ENCODE data around the gene ARHGEF4. TPM values are rescaled to one million over a fixed set of nuclear protein-coding genes. Genes with fewer than 3 reads are reported as not detected.

The ARHGEF4 gene
- total and polyA plus RNA-seq, 9 donors: 6.1 to 15.4 (median 8.3) TPM

DNA sequence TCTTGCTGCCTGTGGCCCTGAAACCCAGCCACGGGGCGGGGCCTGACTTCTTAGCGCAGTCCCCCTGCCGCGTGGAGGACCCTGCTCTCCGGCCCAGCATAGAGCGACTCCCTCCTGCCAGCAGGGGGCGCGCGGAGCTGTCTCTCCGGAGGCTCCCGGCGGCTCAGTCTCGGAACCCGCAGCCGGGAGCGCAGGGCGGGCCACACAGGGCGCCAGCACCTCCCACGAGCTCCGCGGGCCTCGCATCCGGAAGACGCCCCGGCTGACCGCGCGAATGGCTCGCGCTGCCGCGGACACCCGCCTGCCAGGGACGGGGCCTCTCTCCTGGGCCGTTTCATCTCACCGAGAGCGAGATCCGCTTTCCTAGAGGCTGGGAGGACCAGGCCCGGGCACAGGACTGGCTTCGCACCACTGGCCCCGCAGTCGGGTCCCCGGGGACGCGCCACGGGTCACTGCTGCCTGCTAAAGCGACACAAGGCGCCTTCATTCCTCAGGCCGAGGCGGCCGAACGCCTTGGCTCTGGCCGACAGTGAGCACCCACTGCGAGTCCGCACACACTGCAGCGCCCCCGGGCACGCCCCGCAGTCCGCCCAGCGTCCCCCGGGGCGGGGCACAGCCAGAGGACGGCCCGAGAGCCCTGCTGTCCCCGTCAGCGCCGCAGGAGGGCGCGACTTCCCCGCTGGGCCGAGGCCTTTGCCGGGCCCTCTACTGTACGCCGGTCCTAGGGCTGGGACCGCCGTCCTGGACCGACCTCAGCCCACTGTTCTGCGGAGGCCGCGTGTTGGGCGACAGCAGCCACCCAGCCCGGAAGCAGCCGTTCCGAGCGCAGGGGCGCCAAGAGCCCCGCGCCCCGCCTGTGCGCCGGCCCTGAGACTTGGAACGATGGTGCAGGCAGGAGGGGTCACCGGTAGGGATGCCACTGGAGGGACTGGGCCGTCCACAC lies 39.0 kb upstream of the ARHGEF4 start:
- Histone ChIP-seq H3K4me3 (ENCODE audit: low read length) (peak overlapping the region; percentile 79), H3K27ac (ENCODE audit: low read length) (peak overlapping the region; percentile 59), H3K9me3 (replicated peaks; ENCODE audit: control insufficient read depth, low read depth, low read length) (no peaks in the 10 kb centered on the region), H3K27me3 (ENCODE audit: control insufficient read depth, insufficient read depth, low read length) (peaks cover 11% of the 10 kb centered on the region), H3K4me1 (ENCODE audit: control insufficient read depth, insufficient read depth, low read length) (peaks cover 7% of the 10 kb centered on the region), H3K36me3 (ENCODE audit: control insufficient read depth, insufficient read depth, low read length) (no peaks in the 10 kb centered on the region)
- WGBS (ENCODE audit: insufficient coverage): under 1% methylated on average over 96 of the region's 96 CpGs
- DNase-seq: peak; percentile 95

DNA sequence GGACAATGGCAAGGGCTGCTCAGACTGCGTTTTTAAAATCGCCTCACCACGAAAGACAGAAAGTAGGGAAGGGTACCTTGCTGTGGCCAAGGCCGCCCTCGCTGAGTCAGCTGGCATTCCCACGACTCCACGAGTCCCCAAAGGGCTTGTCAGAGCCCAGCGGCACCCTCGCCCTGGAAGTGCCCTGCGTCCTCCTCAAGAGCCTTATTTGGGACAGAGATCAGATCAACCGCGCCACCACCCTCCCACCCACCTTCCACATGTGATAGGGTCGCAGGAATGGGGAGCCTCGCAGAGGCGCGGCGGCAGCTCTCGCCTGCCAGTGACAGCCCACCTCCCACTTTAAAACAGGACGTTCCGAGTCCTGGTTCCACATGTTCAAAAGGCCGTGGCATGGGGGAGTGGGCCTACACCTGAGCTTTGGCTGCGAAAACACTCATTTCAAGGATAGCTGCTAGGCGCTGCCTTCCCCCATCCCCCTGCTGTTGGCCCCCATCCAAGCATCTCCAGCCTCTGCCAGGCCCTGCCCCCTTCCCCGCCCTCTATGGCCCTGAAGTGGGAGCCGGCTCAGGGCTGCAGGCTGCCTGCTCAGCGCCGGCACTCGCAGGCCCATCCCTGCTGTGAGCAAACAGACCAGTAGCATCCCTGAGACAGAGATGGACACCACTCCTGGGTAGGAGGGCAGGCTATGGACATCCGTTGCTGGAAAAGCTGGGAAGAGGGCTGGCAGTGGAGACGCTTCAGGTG lies 38.1 kb upstream of the ARHGEF4 start:
- Histone ChIP-seq H3K4me3 (ENCODE audit: low read length) (peak overlapping the region; percentile 79), H3K9me3 (replicated peaks; ENCODE audit: control insufficient read depth, low read depth, low read length) (no peaks in the 10 kb centered on the region), H3K4me1 (ENCODE audit: control insufficient read depth, insufficient read depth, low read length) (peaks cover 7% of the 10 kb centered on the region), H3K27me3 (ENCODE audit: control insufficient read depth, insufficient read depth, low read length) (peaks cover 11% of the 10 kb centered on the region), H3K36me3 (ENCODE audit: control insufficient read depth, insufficient read depth, low read length) (no peaks in the 10 kb centered on the region), H3K27ac (ENCODE audit: low read length) (no peak overlapping the region)
- 7% methylated on average over 28 of the region's 30 CpGs for WGBS (ENCODE audit: insufficient coverage)
- DNase-seq: peak; percentile 39

DNA sequence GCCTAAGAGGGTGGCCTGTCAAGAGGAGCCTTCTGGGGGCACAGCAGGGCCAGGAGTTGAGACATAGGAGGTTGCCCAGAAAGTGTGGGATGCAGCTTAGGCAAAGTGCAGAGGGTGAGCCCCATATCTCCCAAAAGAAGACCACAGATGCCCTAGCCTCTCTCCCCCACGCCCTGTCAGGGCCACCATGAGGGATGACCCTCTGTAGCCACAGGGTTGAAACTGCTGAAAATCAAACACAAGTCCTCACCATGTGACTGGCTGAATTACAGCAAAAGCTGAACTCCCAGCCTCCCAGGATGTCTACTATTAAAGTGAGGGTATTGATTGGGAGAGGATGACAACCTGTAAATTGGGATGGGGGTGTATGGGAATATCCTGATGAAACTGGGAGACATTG lies 37.4 kb upstream of the ARHGEF4 start:
- no peak overlapping the region for H3K4me3 ChIP-seq (ENCODE audit: low read length)
- DNase-seq: no peak
- 100% methylated on average over 1 of the region's 1 CpG for WGBS (ENCODE audit: insufficient coverage)
- no peak overlapping the region for H3K27ac ChIP-seq (ENCODE audit: low read length)
- no peaks in the 10 kb centered on the region for H3K36me3 ChIP-seq (ENCODE audit: control insufficient read depth, insufficient read depth, low read length)
- H3K9me3 ChIP-seq (replicated peaks; ENCODE audit: control insufficient read depth, low read depth, low read length): no peaks in the 10 kb centered on the region
- peaks cover 11% of the 10 kb centered on the region for H3K27me3 ChIP-seq (ENCODE audit: control insufficient read depth, insufficient read depth, low read length)
- H3K4me1 ChIP-seq (ENCODE audit: control insufficient read depth, insufficient read depth, low read length): peaks cover 7% of the 10 kb centered on the region

DNA sequence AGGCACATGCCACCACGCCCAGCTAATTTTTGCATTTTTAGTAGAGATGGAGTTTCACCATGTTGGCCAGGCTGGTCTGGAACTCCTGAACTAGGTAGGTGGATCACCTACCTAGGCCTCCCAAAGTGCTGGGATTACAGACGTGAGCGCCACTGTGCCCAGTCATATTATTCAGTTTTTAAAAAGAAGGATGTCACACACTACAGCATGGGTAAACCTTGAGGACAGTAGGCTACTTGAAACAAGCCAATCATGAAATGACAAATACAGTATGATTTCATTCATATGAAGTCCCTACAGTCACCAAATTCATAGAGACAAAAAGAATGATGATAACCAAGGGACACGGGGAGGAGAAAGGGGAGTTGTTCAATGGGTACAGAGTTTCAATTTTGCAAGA lies 31.1 kb upstream of the ARHGEF4 start:
- H3K27ac ChIP-seq (ENCODE audit: low read length): no peak overlapping the region
- 83% methylated on average over 1 of the region's 4 CpGs for WGBS (ENCODE audit: insufficient coverage)
- no peak for DNase-seq
- peaks cover 4% of the 10 kb centered on the region for H3K9me3 ChIP-seq (replicated peaks; ENCODE audit: control insufficient read depth, low read depth, low read length)
- H3K36me3 ChIP-seq (ENCODE audit: control insufficient read depth, insufficient read depth, low read length): no peaks in the 10 kb centered on the region
- H3K4me3 ChIP-seq (ENCODE audit: low read length): no peak overlapping the region
- no peaks in the 10 kb centered on the region for H3K4me1 ChIP-seq (ENCODE audit: control insufficient read depth, insufficient read depth, low read length)
- peaks cover 3% of the 10 kb centered on the region for H3K27me3 ChIP-seq (ENCODE audit: control insufficient read depth, insufficient read depth, low read length)

DNA sequence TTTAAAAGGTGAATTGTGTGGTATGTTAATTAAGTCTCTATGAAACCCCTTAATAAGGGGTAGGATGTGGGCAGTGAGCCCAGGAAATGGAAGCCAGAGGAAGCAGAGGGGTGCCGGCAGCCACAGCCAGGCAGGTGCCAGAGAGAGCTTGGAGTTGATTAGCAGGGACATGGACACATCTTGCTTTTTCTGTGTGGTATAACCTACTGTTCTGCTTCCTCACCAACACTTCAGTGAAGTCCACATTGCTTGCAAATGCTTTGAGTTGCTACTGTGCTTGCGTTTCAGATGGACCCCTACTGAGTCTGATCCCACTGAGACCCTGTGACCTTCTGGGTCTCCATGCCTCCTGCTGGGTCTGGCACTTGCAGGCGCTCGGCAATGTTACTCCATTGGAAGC lies 30.3 kb upstream of the ARHGEF4 start:
- no peaks in the 10 kb centered on the region for H3K36me3 ChIP-seq (ENCODE audit: control insufficient read depth, insufficient read depth, low read length)
- no peak overlapping the region for H3K4me3 ChIP-seq (ENCODE audit: low read length)
- no peak overlapping the region for H3K27ac ChIP-seq (ENCODE audit: low read length)
- no peak for DNase-seq
- peaks cover 3% of the 10 kb centered on the region for H3K27me3 ChIP-seq (ENCODE audit: control insufficient read depth, insufficient read depth, low read length)
- H3K9me3 ChIP-seq (replicated peaks; ENCODE audit: control insufficient read depth, low read depth, low read length): peaks cover 4% of the 10 kb centered on the region
- H3K4me1 ChIP-seq (ENCODE audit: control insufficient read depth, insufficient read depth, low read length): no peaks in the 10 kb centered on the region
- 0% methylated on average over 1 of the region's 4 CpGs for WGBS (ENCODE audit: insufficient coverage)

DNA sequence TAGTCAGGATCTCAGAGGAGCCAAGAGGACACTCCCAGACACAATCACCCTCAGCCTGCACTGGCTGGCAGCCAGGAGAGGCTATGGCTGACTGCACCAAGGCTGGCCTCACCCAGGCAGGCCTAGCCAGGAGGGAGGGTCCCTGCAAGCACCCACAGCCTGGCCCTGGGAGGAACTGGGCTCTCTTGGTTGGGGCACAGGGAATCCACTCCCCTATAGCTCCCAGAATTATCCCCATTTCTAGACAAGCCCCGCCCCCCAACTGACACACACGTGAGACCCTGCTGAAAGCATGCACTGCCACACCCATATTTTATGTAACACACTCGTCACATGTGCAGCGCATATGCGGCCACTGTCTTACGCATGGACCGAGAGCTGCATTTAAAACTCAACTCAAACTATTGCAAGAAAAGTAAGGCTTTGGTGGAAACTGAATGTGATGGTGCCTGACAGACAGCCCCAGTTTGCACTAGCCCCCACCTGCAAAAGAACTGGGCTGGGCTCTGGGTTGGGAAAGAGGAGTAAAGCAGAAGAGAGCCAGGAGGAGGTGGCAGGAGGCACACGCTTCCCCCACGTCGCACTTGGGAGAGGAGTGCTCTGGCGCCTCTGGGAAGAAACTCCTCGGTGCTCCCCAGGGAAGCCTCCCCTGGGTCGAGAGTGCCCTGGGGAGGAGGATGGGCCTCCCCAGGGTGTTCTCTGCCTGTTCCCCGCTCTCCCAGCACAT lies 28.9 kb upstream of the ARHGEF4 start:
- Histone ChIP-seq H3K36me3 (ENCODE audit: control insufficient read depth, insufficient read depth, low read length) (no peaks in the 10 kb centered on the region), H3K9me3 (replicated peaks; ENCODE audit: control insufficient read depth, low read depth, low read length) (peaks cover 4% of the 10 kb centered on the region), H3K27ac (ENCODE audit: low read length) (no peak overlapping the region), H3K4me3 (ENCODE audit: low read length) (no peak overlapping the region), H3K27me3 (ENCODE audit: control insufficient read depth, insufficient read depth, low read length) (peaks cover 3% of the 10 kb centered on the region), H3K4me1 (ENCODE audit: control insufficient read depth, insufficient read depth, low read length) (no peaks in the 10 kb centered on the region)
- no peak for DNase-seq
- WGBS (ENCODE audit: insufficient coverage): 50% methylated on average over 5 of the region's 14 CpGs

DNA sequence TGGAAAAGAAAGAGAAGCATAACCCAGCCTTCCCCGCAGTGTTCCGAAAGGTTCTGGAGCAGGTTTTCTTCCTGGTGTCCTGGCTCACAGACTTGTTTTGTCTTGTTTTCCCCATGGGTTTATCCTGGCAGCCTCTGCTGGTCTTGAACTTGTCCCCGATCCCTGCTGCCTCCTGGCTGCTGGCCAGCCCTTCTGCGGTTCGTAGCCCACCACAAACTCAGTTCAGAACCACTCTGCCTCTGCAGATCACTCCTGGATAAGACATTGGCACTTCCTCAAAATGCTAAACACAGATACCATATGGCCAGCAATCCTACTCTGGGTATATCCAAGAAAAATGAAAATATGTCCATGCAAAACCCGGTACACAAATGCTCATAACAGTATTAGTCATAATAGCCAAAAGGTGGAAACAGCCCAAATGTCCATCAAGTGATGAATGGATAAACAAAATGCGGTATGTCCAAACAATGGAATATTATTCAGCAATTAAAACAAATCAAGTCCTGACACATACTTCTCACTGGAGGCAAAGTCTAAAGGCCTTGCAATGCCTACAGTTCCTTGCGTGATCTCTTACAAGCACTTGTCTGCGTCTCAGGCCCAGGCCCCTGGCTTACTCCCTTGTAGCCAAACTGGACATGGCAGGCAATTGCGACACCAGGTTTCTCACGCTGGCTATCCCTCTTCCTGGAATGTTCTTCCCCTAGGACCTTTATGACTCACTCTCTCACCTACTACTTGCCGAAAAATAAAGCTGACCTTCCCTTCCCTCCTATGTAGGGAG lies 28.0 kb upstream of the ARHGEF4 start:
- Histone ChIP-seq H3K27me3 (ENCODE audit: control insufficient read depth, insufficient read depth, low read length) (peaks cover 3% of the 10 kb centered on the region), H3K36me3 (ENCODE audit: control insufficient read depth, insufficient read depth, low read length) (no peaks in the 10 kb centered on the region), H3K9me3 (replicated peaks; ENCODE audit: control insufficient read depth, low read depth, low read length) (peaks cover 4% of the 10 kb centered on the region), H3K4me1 (ENCODE audit: control insufficient read depth, insufficient read depth, low read length) (no peaks in the 10 kb centered on the region), H3K27ac (ENCODE audit: low read length) (no peak overlapping the region), H3K4me3 (ENCODE audit: low read length) (no peak overlapping the region)
- whole genome bisulfite sequencing (ENCODE audit: insufficient coverage): 78% methylated on average over 11 of the region's 12 CpGs
- DNase-seq: no peak

DNA sequence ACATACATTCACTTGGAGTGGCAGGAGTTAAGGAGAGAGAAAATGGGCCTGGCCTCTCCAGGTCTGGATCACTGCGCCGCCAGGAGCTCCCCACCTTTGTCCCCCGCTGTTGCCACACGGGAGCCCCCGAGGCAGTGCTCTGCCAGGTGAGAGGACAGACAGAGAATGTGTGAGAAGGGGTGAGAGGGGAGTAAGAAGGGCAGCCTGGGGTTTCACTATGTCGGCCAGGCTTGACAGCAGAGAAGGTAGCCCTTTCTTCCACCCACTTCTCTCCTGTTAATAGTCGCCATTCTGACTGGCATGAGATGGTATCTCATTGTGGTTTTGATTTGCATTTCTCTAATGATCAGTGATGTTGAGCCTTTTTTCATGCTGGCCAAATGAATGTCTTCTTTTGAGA lies 26.2 kb upstream of the ARHGEF4 start:
- H3K9me3 ChIP-seq (replicated peaks; ENCODE audit: control insufficient read depth, low read depth, low read length): peaks cover 4% of the 10 kb centered on the region
- no peak overlapping the region for H3K27ac ChIP-seq (ENCODE audit: low read length)
- no peak overlapping the region for H3K4me3 ChIP-seq (ENCODE audit: low read length)
- no peak for DNase-seq
- WGBS (ENCODE audit: insufficient coverage): 100% methylated on average over 1 of the region's 7 CpGs
- peaks cover 3% of the 10 kb centered on the region for H3K27me3 ChIP-seq (ENCODE audit: control insufficient read depth, insufficient read depth, low read length)
- no peaks in the 10 kb centered on the region for H3K36me3 ChIP-seq (ENCODE audit: control insufficient read depth, insufficient read depth, low read length)
- no peaks in the 10 kb centered on the region for H3K4me1 ChIP-seq (ENCODE audit: control insufficient read depth, insufficient read depth, low read length)

DNA sequence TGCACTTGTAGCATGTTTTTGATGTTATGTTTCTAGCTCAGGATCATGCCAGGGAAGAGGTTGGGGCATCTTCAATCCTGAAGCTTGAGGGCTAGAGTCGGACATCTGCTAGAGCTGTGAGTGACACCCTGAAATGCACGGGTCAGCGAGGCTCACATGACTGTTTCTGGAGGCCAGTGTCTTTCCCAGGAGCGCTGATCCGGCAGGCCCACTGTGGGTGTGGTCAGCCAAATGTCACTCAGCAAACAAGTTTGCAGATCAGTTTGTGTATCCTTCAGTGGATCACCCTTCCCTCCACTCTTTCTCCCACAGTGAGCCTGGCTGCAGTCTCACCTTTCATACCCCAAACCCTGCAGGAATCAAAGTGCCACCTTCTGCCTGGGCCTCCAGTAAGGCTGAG lies 23.0 kb upstream of the ARHGEF4 start:
- Histone ChIP-seq H3K4me1 (ENCODE audit: control insufficient read depth, insufficient read depth, low read length) (no peaks in the 10 kb centered on the region), H3K27ac (ENCODE audit: low read length) (no peak overlapping the region), H3K9me3 (replicated peaks; ENCODE audit: control insufficient read depth, low read depth, low read length) (peaks cover 3% of the 10 kb centered on the region), H3K36me3 (ENCODE audit: control insufficient read depth, insufficient read depth, low read length) (no peaks in the 10 kb centered on the region), H3K27me3 (ENCODE audit: control insufficient read depth, insufficient read depth, low read length) (peaks cover 3% of the 10 kb centered on the region), H3K4me3 (ENCODE audit: low read length) (no peak overlapping the region)
- WGBS (ENCODE audit: insufficient coverage): 49% methylated on average over 5 of the region's 5 CpGs
- no peak for DNase-seq
